Esophagus squamous epithelium (tissue), 5 donors: Measurements from ENCODE around the gene NEDD4L. TPM values are rescaled to one million over a fixed set of nuclear protein-coding genes. Genes with fewer than 3 reads are reported as not detected.

Experiments used
- DNase-seq: peaks from one replicate; lab custom pipeline; 2025; lab: John Stamatoyannopoulos, UW
- H3K27ac ChIP-seq, 4 donors: fragments of 200-600 bp; sonication (generic); one replicate each; pipeline ENCODE4 v1.5.1; 2016 to 2019; ENCODE audit warnings: mild to moderate bottlenecking in 1 of 4
- H3K27me3 ChIP-seq, 4 donors: fragments of 200-600 bp; sonication (generic); 1 replicate in 3 of 4; 2 replicates in 1 of 4; pipeline versions ENCODE4 v1.5.1 to v1.6.0; 2017 to 2021; ENCODE audit warnings: antibody characterized with exemption in 1 of 4
- H3K36me3 ChIP-seq, 3 donors: fragments of 200-600 bp; sonication (generic); one replicate each; pipeline ENCODE4 v1.5.1; 2016 to 2019
- H3K4me1 ChIP-seq, 3 donors: fragments of 200-600 bp; sonication (generic); one replicate each; pipeline ENCODE4 v1.5.1; 2017 to 2019
- H3K4me3 ChIP-seq, 4 donors: fragments of 200-600 bp; sonication (generic); 1 replicate in 3 of 4; 2 replicates in 1 of 4; pipeline ENCODE4 v1.5.1; 2016 to 2019; ENCODE audit warnings: mild to moderate bottlenecking in 2 of 4, moderate library complexity in 1 of 4
- H3K9me3 ChIP-seq, 3 donors: fragments of 200-600 bp; sonication (generic); one replicate each; pipeline ENCODE4 v1.5.1; 2016 to 2019
- CTCF ChIP-seq, 6 experiments: fragments of 450-650 bp in 4 of 6; fragments of 200-600 bp in 2 of 6; sonication (generic) in 2 of 6; IDR thresholded peaks; one replicate each; pipeline ENCODE4 v1.5.1; 2016 to 2019; ENCODE audit warnings: antibody characterized with exemption in 6 of 6, mild to moderate bottlenecking in 4 of 6, moderate library complexity in 4 of 6
- POLR2A ChIP-seq, 4 donors: fragments of 450-650 bp; IDR thresholded peaks; one replicate each; pipeline ENCODE4 v1.6.1; 2017; ENCODE audit warnings: antibody characterized with exemption in 4 of 4, mild to moderate bottlenecking in 4 of 4, moderate library complexity in 3 of 4
- WGBS, 2 donors: methylation state at CpG; one replicate each; pipeline ENCODE4 v1.1.5; 2018; 5-methylcytosine and 5-hydroxymethylcytosine counted together
- intact Hi-C: fragments of 100-400 bp; cut with DNase I; formaldehyde crosslinking; loops from one replicate; pipeline ENCODE4 v1.15.0; 2022
- total RNA-seq, 4 donors: library from RNA; depleted of rRNA; stranded (reverse); fragments of >200 nt; gene quantifications; one replicate each; pipeline ENCODE4 v1.1.0, GENCODE V29; 2016
- donor health status: DM: yes; HTN: yes; CAD: no.

NEDD4L gene
- total RNA-seq, 4 donors from 2014 or later, result 17.0 to 27.6 (median 21.9) TPM

- peaks cover 0 to 4% (median 0%) of the 10 kb centered on the region in 3 donors for H3K36me3 ChIP-seq
- no peaks in the 10 kb centered on the region for H3K9me3 ChIP-seq
- TF ChIP-seq POLR2A (IDR thresholded peaks at IDR 0.05) (no peak), CTCF (IDR thresholded peaks at IDR 0.05) (no peak)
- 76 to 85% methylated on average over 2 of the region's 2 CpGs for WGBS, 2 donors
- no peak overlapping the region for H3K4me3 ChIP-seq
- intact Hi-C loops, result loop anchor here (10.0 kb wide), 1 partner anchor 94 kb away; no protein-coding TSS in a partner anchor
- H3K27me3 ChIP-seq, result no peaks in the 10 kb centered on the region
- H3K4me1 ChIP-seq, result peaks cover 0 to 12% (median 0%) of the 10 kb centered on the region in 3 donors
- no peak overlapping the region for H3K27ac ChIP-seq
- no peak for DNase-seq
Observed at GRCh38 chr18:58401191-58401590, 357.2 kb downstream of the NEDD4L start.

- Histone ChIP-seq H3K27me3 (no peaks in the 10 kb centered on the region), H3K9me3 (no peaks in the 10 kb centered on the region), H3K36me3 (peaks cover 0 to under 1% (median 0%) of the 10 kb centered on the region in 3 donors), H3K4me3 (no peak overlapping the region), H3K27ac (no peak overlapping the region), H3K4me1 (peaks cover 0 to 12% (median 0%) of the 10 kb centered on the region in 3 donors)
- no peak for DNase-seq
- WGBS, 2 donors, result 44 to 57% methylated on average over 8 to 9 of the region's 9 CpGs
- no peak for TF ChIP-seq POLR2A (IDR thresholded peaks at IDR 0.05)
- TF ChIP-seq CTCF (IDR thresholded peaks at IDR 0.05), result peak in 1 of 6 experiments; percentile 6
- intact Hi-C loops, result loop anchor here (10.0 kb wide), 1 partner anchor 93 kb away; no protein-coding TSS in a partner anchor
Observed at GRCh38 chr18:58402247-58402646, 358.2 kb downstream of the NEDD4L start.

- Histone ChIP-seq H3K9me3 (no peaks in the 10 kb centered on the region), H3K27ac (no peak overlapping the region), H3K36me3 (no peaks in the 10 kb centered on the region), H3K4me1 (peaks cover 0 to 12% (median 0%) of the 10 kb centered on the region in 3 donors), H3K4me3 (no peak overlapping the region), H3K27me3 (no peaks in the 10 kb centered on the region)
- intact Hi-C loops, result loop anchor here (10.0 kb wide), 1 partner anchor 92 kb away; no protein-coding TSS in a partner anchor
- DNase-seq, result no peak
- 70 to 75% methylated on average over 8 to 9 of the region's 13 CpGs for WGBS, 2 donors
- TF ChIP-seq CTCF (IDR thresholded peaks at IDR 0.05) (no peak), POLR2A (IDR thresholded peaks at IDR 0.05) (no peak)
Observed at GRCh38 chr18:58402951-58403702, 359.1 kb downstream of the NEDD4L start.

- intact Hi-C loops, result loop anchor here (10.0 kb wide), 1 partner anchor 91 kb away; no protein-coding TSS in a partner anchor
- no peak overlapping the region for H3K27ac ChIP-seq
- H3K36me3 ChIP-seq, result no peaks in the 10 kb centered on the region
- H3K27me3 ChIP-seq, result no peaks in the 10 kb centered on the region
- peaks cover 0 to 12% (median 0%) of the 10 kb centered on the region in 3 donors for H3K4me1 ChIP-seq
- no peak for DNase-seq
- H3K4me3 ChIP-seq, result no peak overlapping the region
- WGBS, 2 donors, result 92 to 94% methylated on average over 12 to 15 of the region's 21 CpGs
- no peaks in the 10 kb centered on the region for H3K9me3 ChIP-seq
- TF ChIP-seq POLR2A (IDR thresholded peaks at IDR 0.05) (no peak), CTCF (IDR thresholded peaks at IDR 0.05) (no peak)
Observed at GRCh38 chr18:58403799-58404455, 359.9 kb downstream of the NEDD4L start.
